ENCODE results near the gene KSR2. TPM values are rescaled to one million over a fixed set of nuclear protein-coding genes. Genes with fewer than 3 reads are reported as not detected.

The KSR2 gene
- total RNA-seq, 2 donors from 2014 or later, result 1.2 to 1.3 TPM

GRCh38 chr12:117792877-117793424 lies 175.8 kb downstream of the KSR2 start:
- no peaks in the 10 kb centered on the region for H3K27me3 ChIP-seq
- DNase-seq, result no peak
- H3K36me3 ChIP-seq, result no peaks in the 10 kb centered on the region
- H3K4me1 ChIP-seq, result no peaks in the 10 kb centered on the region
- H3K4me3 ChIP-seq, result no peak overlapping the region
- H3K27ac ChIP-seq, result no peak overlapping the region
- intact Hi-C loops (cut with DNase I), result no loop called here
- H3K9me3 ChIP-seq, result no peaks in the 10 kb centered on the region
- H3K9ac ChIP-seq (ENCODE audit: low read depth in 2 of 2, low read length in 2 of 2), result no peak overlapping the region
- TF ChIP-seq CTCF (IDR thresholded peaks at IDR 0.05), result no peak

- H3K27ac ChIP-seq, result no peak overlapping the region
- intact Hi-C loops (cut with DNase I), result no loop called here
- no peaks in the 10 kb centered on the region for H3K9me3 ChIP-seq
- H3K36me3 ChIP-seq, result no peaks in the 10 kb centered on the region
- no peak overlapping the region for H3K9ac ChIP-seq (ENCODE audit: low read depth in 2 of 2, low read length in 2 of 2)
- no peak for TF ChIP-seq CTCF (IDR thresholded peaks at IDR 0.05)
- no peaks in the 10 kb centered on the region for H3K27me3 ChIP-seq
- no peak for DNase-seq
- no peaks in the 10 kb centered on the region for H3K4me1 ChIP-seq
- H3K4me3 ChIP-seq, result no peak overlapping the region
These were observed 176.3 kb downstream of the KSR2 start for GRCh38 chr12:117792471-117792870.

GRCh38 chr12:117790948-117791347 lies 177.8 kb downstream of the KSR2 start:
- no peaks in the 10 kb centered on the region for H3K36me3 ChIP-seq
- no peak overlapping the region for H3K27ac ChIP-seq
- intact Hi-C loops (cut with DNase I), result no loop called here
- H3K4me1 ChIP-seq, result no peaks in the 10 kb centered on the region
- DNase-seq, result no peak
- no peaks in the 10 kb centered on the region for H3K9me3 ChIP-seq
- no peak overlapping the region for H3K9ac ChIP-seq (ENCODE audit: low read depth in 2 of 2, low read length in 2 of 2)
- no peak for TF ChIP-seq CTCF (IDR thresholded peaks at IDR 0.05)
- no peaks in the 10 kb centered on the region for H3K27me3 ChIP-seq
- no peak overlapping the region for H3K4me3 ChIP-seq

GRCh38 chr12:117790198-117790597 lies 178.6 kb downstream of the KSR2 start:
- Histone ChIP-seq H3K36me3 (no peaks in the 10 kb centered on the region), H3K9ac (ENCODE audit: low read depth in 2 of 2, low read length in 2 of 2) (no peak overlapping the region), H3K27ac (no peak overlapping the region), H3K4me1 (no peaks in the 10 kb centered on the region), H3K9me3 (no peaks in the 10 kb centered on the region), H3K4me3 (no peak overlapping the region), H3K27me3 (no peaks in the 10 kb centered on the region)
- intact Hi-C loops (cut with DNase I), result no loop called here
- no peak for DNase-seq
- no peak for TF ChIP-seq CTCF (IDR thresholded peaks at IDR 0.05)

GRCh38 chr12:117789195-117789912 lies 179.4 kb downstream of the KSR2 start:
- Histone ChIP-seq H3K27ac (no peak overlapping the region), H3K36me3 (no peaks in the 10 kb centered on the region), H3K9ac (ENCODE audit: low read depth in 2 of 2, low read length in 2 of 2) (no peak overlapping the region), H3K27me3 (no peaks in the 10 kb centered on the region), H3K9me3 (no peaks in the 10 kb centered on the region), H3K4me3 (no peak overlapping the region), H3K4me1 (no peaks in the 10 kb centered on the region)
- no peak for DNase-seq
- intact Hi-C loops (cut with DNase I), result no loop called here
- no peak for TF ChIP-seq CTCF (IDR thresholded peaks at IDR 0.05)

Measured in colonic mucosa (tissue), 4 donors.